GM12875 (cell line): ENCODE measurements around the gene PCDHGC5.

Experiments
- H3K4me3 ChIP-seq: one replicate; pipeline ENCODE4 v1.5.1; 2011; ENCODE audit warnings: low read depth, low read length, control low read depth
- CTCF ChIP-seq: IDR thresholded peaks from 2 replicates; pipeline ENCODE4 v1.5.1; 2011; ENCODE audit warnings: low read depth, mild to moderate bottlenecking, control low read depth, inconsistent platforms, low read length, moderate library complexity, borderline replicate concordance; ENCODE audit not compliant: insufficient read depth

The PCDHGC5 gene

GRCh38 chr5:141510160-141510559 lies 21.3 kb downstream of the PCDHGC5 start:
- TF ChIP-seq CTCF = no peak
- H3K4me3 ChIP-seq = peak overlapping the region; percentile 70

GRCh38 chr5:141510850-141511601 lies 22.1 kb downstream of the PCDHGC5 start:
- peak overlapping the region; percentile 70 for H3K4me3 ChIP-seq
- no peak for TF ChIP-seq CTCF

GRCh38 chr5:141511771-141512325 lies 23.0 kb downstream of the PCDHGC5 start:
- no peak for TF ChIP-seq CTCF
- H3K4me3 ChIP-seq = peak overlapping the region; percentile 6

- TF ChIP-seq CTCF = peak; percentile 91
- peak overlapping the region; percentile 27 for H3K4me3 ChIP-seq
Measured at GRCh38 chr5:141512390-141512910, 23.6 kb downstream of the PCDHGC5 start.

GRCh38 chr5:141512911-141513626 lies 24.2 kb downstream of the PCDHGC5 start:
- TF ChIP-seq CTCF = no peak
- peak overlapping the region; percentile 50 for H3K4me3 ChIP-seq

GRCh38 chr5:141513627-141514329 lies 24.9 kb downstream of the PCDHGC5 start:
- H3K4me3 ChIP-seq = peak overlapping the region; percentile 50
- no peak for TF ChIP-seq CTCF
